Uterus (tissue), 4 donors: ENCODE results near the gene NOX5. TPM values are rescaled to one million over a fixed set of nuclear protein-coding genes. Genes with fewer than 3 reads are reported as not detected.

Experiments used
- DNase-seq, 2 donors: peaks; one replicate each; pipeline ENCODE4 v3.0.0-alpha.2; 2019 to 2020
- H3K27ac ChIP-seq, 2 donors: fragments of 200-600 bp; sonication (generic); 1 replicate in 1 of 2; 2 replicates in 1 of 2; pipeline ENCODE4 v1.5.1; 2016 to 2018
- H3K27me3 ChIP-seq, 2 donors: fragments of 200-600 bp; sonication (generic); one replicate each; pipeline ENCODE4 v1.5.1; 2018 to 2019; ENCODE audit warnings: control low read depth in 1 of 2
- H3K36me3 ChIP-seq, 2 donors: fragments of 200-600 bp; sonication (generic); one replicate each; pipeline ENCODE4 v1.5.1; 2019; ENCODE audit warnings: control low read depth in 1 of 2
- H3K4me1 ChIP-seq, 2 donors: fragments of 200-600 bp; sonication (generic); one replicate each; pipeline ENCODE4 v1.5.1; 2018 to 2019; ENCODE audit warnings: control low read depth in 1 of 2
- H3K4me3 ChIP-seq, 2 donors: fragments of 200-600 bp; sonication (generic); 1 replicate in 1 of 2; 2 replicates in 1 of 2; pipeline ENCODE4 v1.5.1; 2018 to 2019; ENCODE audit warnings: mild to moderate bottlenecking in 1 of 2
- H3K9me3 ChIP-seq, 2 donors: fragments of 200-600 bp; sonication (generic); one replicate each; pipeline ENCODE4 v1.5.1; 2019; ENCODE audit warnings: control low read depth in 1 of 2
- POLR2A ChIP-seq, 2 donors: fragments of 450-650 bp; IDR thresholded peaks; one replicate each; pipeline ENCODE4 v1.6.1; 2016; ENCODE audit warnings: antibody characterized with exemption in 2 of 2, mild to moderate bottlenecking in 1 of 2, moderate library complexity in 1 of 2
- intact Hi-C: fragments of 100-400 bp; cut with DNase I; formaldehyde crosslinking; loops from one replicate; pipeline ENCODE4 v1.15.1; 2023; ENCODE audit warnings: low total_unique reads
- total RNA-seq, 4 donors: library from RNA; depleted of rRNA in 3 of 4; stranded (reverse); fragments of >200 nt in 3 of 4; gene quantifications; one replicate each; pipeline versions ENCODE4 v1.1.0 to v1.2.4, GENCODE V29; 2014 to 2023
- TF ChIP-seq, protein P1 (sequence below), 4 experiments: fragments of 200-600 bp in 2 of 4; fragments of 450-650 bp in 2 of 4; sonication (generic) in 2 of 4; IDR thresholded peaks; one replicate each; pipeline ENCODE4 v1.5.1; 2016 to 2019; ENCODE audit warnings: antibody characterized with exemption in 4 of 4, mild to moderate bottlenecking in 2 of 4, moderate library complexity in 1 of 4
- donor health status: DM: yes; HTN: yes; CAD: no.

The NOX5 gene
- total RNA-seq, 4 donors from 2014 or later, result 0.21 to 0.52 TPM; not detected in 2

DNA sequence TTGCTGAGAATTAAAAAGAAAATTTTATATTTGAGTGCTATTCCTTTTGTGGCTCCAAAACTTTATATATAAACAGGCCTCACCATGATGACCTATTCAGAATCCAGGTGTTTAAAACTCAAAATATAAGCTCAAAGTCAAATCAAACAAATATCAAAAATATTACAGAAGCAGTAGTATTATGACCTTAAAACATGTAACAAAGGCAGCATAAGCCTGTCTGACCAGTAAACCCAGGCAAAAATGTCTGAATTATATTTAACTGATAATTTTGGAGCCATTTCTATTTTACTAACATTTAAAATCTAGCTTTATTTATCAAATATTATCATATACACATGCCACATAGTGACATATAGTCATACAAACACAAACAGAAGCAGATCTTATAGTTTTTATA is 6.4 kb upstream of the NOX5 start:
- intact Hi-C loops, result no loop called here
- no peak overlapping the region for H3K4me3 ChIP-seq
- no peaks in the 10 kb centered on the region for H3K27me3 ChIP-seq
- no peak for DNase-seq
- peaks cover 0 to 13% of the 10 kb centered on the region in 2 donors for H3K9me3 ChIP-seq
- H3K27ac ChIP-seq, result no peak overlapping the region
- no peaks in the 10 kb centered on the region for H3K36me3 ChIP-seq
- H3K4me1 ChIP-seq, result no peaks in the 10 kb centered on the region
- TF ChIP-seq, protein P1, sequence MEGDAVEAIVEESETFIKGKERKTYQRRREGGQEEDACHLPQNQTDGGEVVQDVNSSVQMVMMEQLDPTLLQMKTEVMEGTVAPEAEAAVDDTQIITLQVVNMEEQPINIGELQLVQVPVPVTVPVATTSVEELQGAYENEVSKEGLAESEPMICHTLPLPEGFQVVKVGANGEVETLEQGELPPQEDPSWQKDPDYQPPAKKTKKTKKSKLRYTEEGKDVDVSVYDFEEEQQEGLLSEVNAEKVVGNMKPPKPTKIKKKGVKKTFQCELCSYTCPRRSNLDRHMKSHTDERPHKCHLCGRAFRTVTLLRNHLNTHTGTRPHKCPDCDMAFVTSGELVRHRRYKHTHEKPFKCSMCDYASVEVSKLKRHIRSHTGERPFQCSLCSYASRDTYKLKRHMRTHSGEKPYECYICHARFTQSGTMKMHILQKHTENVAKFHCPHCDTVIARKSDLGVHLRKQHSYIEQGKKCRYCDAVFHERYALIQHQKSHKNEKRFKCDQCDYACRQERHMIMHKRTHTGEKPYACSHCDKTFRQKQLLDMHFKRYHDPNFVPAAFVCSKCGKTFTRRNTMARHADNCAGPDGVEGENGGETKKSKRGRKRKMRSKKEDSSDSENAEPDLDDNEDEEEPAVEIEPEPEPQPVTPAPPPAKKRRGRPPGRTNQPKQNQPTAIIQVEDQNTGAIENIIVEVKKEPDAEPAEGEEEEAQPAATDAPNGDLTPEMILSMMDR (IDR thresholded peaks at IDR 0.05), result no peak
- TF ChIP-seq POLR2A (IDR thresholded peaks at IDR 0.05), result no peak

DNA sequence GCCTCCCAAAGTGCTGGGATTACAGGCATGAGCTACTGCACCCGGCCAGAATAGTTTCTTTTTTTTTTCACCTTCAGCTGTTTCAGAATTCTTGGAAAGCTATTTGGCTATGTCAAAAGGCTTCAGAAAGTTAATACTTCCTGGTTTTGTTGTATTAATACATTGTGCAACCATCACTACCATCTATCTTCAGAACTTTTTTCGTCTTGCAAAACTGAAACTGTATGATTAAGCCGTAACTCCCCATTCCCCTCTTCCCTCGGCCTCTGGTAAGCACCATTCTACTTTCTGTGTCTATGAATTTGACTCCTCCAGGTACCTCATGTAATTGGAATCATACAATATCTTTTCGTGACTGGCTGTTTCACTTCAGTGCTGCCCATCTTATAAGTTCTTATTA is 5.2 kb upstream of the NOX5 start:
- Histone ChIP-seq H3K27me3 (no peaks in the 10 kb centered on the region), H3K27ac (no peak overlapping the region), H3K9me3 (peaks cover 0 to 13% of the 10 kb centered on the region in 2 donors), H3K36me3 (no peaks in the 10 kb centered on the region), H3K4me3 (no peak overlapping the region), H3K4me1 (no peaks in the 10 kb centered on the region)
- intact Hi-C loops, result no loop called here
- TF ChIP-seq POLR2A (IDR thresholded peaks at IDR 0.05), result no peak
- TF ChIP-seq, protein P1 (IDR thresholded peaks at IDR 0.05), result no peak
- DNase-seq, result no peak

DNA sequence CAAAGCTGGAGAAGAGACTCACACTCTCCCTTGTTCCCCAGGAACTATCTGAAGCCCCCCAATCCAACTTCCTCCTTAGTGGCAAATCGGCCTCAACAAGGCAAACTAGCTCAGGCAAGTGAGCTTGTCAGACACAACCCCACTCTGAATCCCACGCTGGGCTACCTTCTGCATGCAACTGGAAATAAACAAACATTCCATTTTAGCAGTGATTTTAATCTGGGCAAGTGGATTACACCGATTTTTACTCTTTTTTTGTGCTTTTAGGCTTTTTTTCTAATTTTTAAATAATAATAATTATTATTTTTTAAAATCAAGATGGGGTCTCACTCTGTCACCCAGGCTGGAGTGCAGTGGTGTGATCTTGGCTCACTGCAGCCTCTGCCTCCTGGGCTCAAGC is 2.9 kb upstream of the NOX5 start:
- H3K27ac ChIP-seq, result no peak overlapping the region
- peaks cover 0 to 13% of the 10 kb centered on the region in 2 donors for H3K9me3 ChIP-seq
- no peaks in the 10 kb centered on the region for H3K4me1 ChIP-seq
- DNase-seq, result no peak
- H3K36me3 ChIP-seq, result no peaks in the 10 kb centered on the region
- H3K4me3 ChIP-seq, result no peak overlapping the region
- TF ChIP-seq, protein P1 (IDR thresholded peaks at IDR 0.05), result no peak
- TF ChIP-seq POLR2A (IDR thresholded peaks at IDR 0.05), result no peak
- intact Hi-C loops, result no loop called here
- H3K27me3 ChIP-seq, result no peaks in the 10 kb centered on the region

DNA sequence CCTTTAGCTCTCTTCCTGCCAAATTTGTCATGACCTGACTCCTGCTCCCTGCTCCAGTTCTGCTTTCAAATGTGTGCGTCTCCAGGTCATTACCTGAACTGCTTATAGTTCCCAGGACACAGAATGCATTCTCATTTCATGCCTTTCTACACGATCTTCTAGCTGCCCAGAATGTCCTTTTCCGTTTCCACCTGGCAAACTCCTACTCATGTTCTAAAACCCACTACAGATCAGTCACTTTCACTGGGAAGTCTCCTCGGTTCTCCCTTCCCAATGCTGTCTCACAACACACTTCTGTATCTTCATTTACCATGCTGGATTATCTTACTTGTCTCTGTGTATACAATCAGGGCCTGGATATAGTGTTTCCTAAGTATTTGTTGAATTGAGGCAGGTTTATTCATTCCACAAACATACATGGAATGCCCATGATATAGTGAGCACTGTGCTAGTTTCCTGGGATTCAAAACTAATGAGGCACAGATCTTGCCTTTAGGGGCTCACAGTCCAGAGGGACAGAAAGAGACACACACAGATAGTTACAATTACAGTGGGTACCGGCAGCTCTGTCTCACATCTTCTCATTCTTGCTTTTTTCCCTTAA is 1.6 kb upstream of the NOX5 start:
- Histone ChIP-seq H3K4me1 (no peaks in the 10 kb centered on the region), H3K36me3 (no peaks in the 10 kb centered on the region), H3K9me3 (peaks cover 0 to 8% of the 10 kb centered on the region in 2 donors), H3K27ac (no peak overlapping the region), H3K4me3 (no peak overlapping the region), H3K27me3 (no peaks in the 10 kb centered on the region)
- no peak for DNase-seq
- TF ChIP-seq POLR2A (IDR thresholded peaks at IDR 0.05), result no peak
- TF ChIP-seq, protein P1 (IDR thresholded peaks at IDR 0.05), result no peak
- intact Hi-C loops, result no loop called here

DNA sequence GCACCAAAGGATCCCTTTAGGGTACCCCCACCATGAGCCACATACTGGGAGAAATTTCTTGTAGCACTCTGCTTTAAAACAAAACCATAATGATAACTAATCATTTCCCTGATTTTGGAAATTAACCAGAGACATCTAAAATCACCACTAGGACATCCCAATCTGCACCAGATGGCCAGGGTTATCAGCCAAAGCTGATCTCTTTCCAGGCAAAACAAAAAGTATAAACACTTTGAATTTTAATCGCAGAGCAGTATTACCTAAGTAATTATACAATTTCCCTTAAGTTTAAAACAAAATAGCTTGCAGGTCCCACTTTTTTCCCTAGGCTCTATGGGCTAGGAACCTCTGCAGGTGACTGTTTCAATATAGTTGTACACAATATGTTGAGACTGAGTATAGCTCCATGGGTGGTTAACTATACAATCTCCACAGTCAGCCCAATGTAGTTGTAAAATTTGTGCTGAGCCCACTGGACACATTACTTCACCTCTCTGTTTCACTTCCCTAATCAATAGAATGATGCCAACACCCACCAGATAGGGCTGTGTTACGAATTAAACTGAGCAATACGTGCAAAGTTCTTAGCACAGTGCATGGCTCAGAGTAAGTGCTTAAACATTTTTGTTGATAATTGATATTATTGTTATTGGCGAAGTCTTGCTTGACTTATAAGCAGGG is 629 bp upstream of the NOX5 start:
- Histone ChIP-seq H3K4me1 (no peaks in the 10 kb centered on the region), H3K27ac (no peak overlapping the region), H3K36me3 (no peaks in the 10 kb centered on the region), H3K9me3 (peaks cover 0 to under 1% of the 10 kb centered on the region in 2 donors), H3K27me3 (no peaks in the 10 kb centered on the region), H3K4me3 (no peak overlapping the region)
- no peak for TF ChIP-seq POLR2A (IDR thresholded peaks at IDR 0.05)
- TF ChIP-seq, protein P1 (IDR thresholded peaks at IDR 0.05), result no peak
- intact Hi-C loops, result no loop called here
- DNase-seq, result no peak
